Neural crest cell (in vitro differentiated cells): ENCODE measurements around the gene SPTLC3. TPM values are rescaled to one million over a fixed set of nuclear protein-coding genes. Genes with fewer than 3 reads are reported as not detected.

Source experiments
- DNase-seq: peaks from one replicate; pipeline ENCODE4 v3.0.0; 2021; ENCODE audit warnings: low read depth, mixed read lengths, low spot score
- H3K27ac Mint-ChIP-seq: one replicate; pipeline ENCODE4 v1.8.0; 2021; ENCODE audit warnings: mild to moderate bottlenecking, mixed read lengths; ENCODE audit not compliant: unreplicated experiment
- H3K27me3 Mint-ChIP-seq: 2 replicates; pipeline ENCODE4 v1.8.0; 2021; ENCODE audit warnings: low read depth, mild to moderate bottlenecking, mixed read lengths
- H3K36me3 Mint-ChIP-seq: 2 replicates; pipeline ENCODE4 v1.8.0; 2021; ENCODE audit warnings: low read depth, mild to moderate bottlenecking, mixed read lengths
- H3K4me1 Mint-ChIP-seq: 2 replicates; pipeline ENCODE4 v1.8.0; 2021; ENCODE audit warnings: mixed read lengths
- H3K4me3 Mint-ChIP-seq: one replicate; pipeline ENCODE4 v1.8.0; 2021; ENCODE audit warnings: mild to moderate bottlenecking, mixed read lengths
- H3K9me3 Mint-ChIP-seq: 2 replicates; pipeline ENCODE4 v1.8.0; 2021; ENCODE audit warnings: mixed read lengths
- total RNA-seq: library from RNA; stranded (reverse); gene quantifications from 2 replicates; pipeline ENCODE4 v1.2.1, GENCODE V29; 2021
- TF ChIP-seq, protein P1 (sequence below): fragments of 200-600 bp; sonication (generic); conservative IDR thresholded peaks from 2 replicates; pipeline ENCODE4 v1.5.0; 2021; ENCODE audit warnings: antibody characterized with exemption, mild to moderate bottlenecking

Gene SPTLC3
- total RNA-seq, 1 donor from 2014 or later: 0.33 TPM

DNA sequence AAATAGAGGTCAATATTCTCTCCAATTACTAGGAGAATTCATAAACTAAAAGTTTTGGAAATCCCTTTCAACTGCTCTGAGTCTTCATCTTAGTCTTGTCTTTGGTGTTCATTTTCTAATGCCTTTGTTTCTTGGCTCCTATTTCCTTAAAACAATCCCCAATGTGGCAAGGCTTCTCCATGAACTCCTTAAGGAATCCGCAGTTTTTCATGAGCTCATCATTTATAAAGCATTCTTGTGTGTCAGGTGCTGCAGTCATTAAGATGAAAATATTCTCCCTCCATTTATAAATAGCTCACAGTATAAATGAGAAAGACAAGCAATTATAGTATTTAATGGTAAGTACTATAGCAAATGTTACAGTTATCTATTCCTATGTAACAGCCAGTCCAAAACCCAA lies 4.6 kb downstream of the SPTLC3 start:
- Mint-ChIP-seq H3K9me3 (peaks cover 3% of the 10 kb centered on the region), H3K4me3 (no peak overlapping the region), H3K27ac (no peak overlapping the region), H3K4me1 (peaks cover 37% of the 10 kb centered on the region), H3K27me3 (no peaks in the 10 kb centered on the region), H3K36me3 (no peaks in the 10 kb centered on the region)
- TF ChIP-seq, protein P1, sequence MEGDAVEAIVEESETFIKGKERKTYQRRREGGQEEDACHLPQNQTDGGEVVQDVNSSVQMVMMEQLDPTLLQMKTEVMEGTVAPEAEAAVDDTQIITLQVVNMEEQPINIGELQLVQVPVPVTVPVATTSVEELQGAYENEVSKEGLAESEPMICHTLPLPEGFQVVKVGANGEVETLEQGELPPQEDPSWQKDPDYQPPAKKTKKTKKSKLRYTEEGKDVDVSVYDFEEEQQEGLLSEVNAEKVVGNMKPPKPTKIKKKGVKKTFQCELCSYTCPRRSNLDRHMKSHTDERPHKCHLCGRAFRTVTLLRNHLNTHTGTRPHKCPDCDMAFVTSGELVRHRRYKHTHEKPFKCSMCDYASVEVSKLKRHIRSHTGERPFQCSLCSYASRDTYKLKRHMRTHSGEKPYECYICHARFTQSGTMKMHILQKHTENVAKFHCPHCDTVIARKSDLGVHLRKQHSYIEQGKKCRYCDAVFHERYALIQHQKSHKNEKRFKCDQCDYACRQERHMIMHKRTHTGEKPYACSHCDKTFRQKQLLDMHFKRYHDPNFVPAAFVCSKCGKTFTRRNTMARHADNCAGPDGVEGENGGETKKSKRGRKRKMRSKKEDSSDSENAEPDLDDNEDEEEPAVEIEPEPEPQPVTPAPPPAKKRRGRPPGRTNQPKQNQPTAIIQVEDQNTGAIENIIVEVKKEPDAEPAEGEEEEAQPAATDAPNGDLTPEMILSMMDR: no peak
- DNase-seq: no peak

DNA sequence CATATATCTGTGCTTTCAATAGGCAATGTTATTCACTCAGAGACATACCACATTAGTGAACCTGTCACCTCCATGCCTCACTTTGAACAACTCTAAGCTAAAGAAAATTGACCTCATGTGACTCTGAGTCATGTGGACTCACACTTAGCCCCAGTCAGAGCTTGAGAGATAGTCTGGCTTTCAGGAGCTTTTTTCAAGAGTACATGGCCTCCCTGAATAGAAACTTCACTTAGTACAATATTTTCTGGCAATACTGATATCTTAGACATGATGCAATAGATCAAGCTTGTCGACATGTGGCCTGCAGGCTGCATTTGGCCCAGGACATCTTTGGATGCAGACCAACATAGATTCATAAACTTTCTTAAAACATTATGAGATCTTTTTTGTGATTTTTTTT lies 8.5 kb downstream of the SPTLC3 start:
- TF ChIP-seq, protein P1: no peak
- H3K4me1 Mint-ChIP-seq: peaks cover 22% of the 10 kb centered on the region

DNA sequence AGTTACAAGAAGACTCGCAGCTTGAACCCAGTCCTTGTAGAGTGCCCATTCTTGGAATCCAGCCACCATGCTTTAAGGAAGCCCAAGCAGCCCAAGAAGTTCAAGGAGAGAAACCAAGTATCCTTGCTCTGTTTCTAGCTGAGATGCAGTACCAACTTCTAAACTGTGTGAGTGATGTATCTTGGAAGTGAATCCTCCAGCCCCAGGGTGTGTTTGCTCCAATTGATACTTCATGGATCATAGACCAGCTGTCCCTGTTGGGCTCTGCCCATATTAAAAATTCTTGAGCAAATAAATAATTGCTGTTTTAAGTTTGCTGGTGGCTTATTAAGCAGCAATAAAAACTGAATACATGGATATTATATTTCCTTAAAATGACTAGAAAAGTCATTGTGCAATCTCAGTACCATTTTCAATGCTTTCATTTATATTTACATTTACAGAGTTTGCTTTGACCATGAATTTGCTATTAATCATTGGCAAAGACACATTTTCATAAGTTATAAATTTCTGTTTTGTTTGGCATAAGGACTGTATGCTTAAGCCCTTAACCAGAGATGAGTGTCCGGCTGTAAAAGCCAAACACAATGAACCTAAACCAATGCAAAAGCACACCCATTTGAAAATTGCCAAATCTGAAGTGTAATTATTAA lies 9.2 kb downstream of the SPTLC3 start:
- H3K27me3 Mint-ChIP-seq: no peaks in the 10 kb centered on the region
- no peak overlapping the region for H3K4me3 Mint-ChIP-seq
- TF ChIP-seq, protein P1: no peak
- H3K27ac Mint-ChIP-seq: no peak overlapping the region
- no peak for DNase-seq
- peaks cover 14% of the 10 kb centered on the region for H3K9me3 Mint-ChIP-seq
- peaks cover 19% of the 10 kb centered on the region for H3K4me1 Mint-ChIP-seq
- H3K36me3 Mint-ChIP-seq: peaks cover 8% of the 10 kb centered on the region

More for the DNA sequence above, 8.5 kb downstream of the SPTLC3 start:
- peaks cover 6% of the 10 kb centered on the region for H3K36me3 Mint-ChIP-seq
- no peaks in the 10 kb centered on the region for H3K27me3 Mint-ChIP-seq
- peaks cover 11% of the 10 kb centered on the region for H3K9me3 Mint-ChIP-seq
- no peak for DNase-seq
- H3K4me3 Mint-ChIP-seq: no peak overlapping the region
- H3K27ac Mint-ChIP-seq: no peak overlapping the region

DNA sequence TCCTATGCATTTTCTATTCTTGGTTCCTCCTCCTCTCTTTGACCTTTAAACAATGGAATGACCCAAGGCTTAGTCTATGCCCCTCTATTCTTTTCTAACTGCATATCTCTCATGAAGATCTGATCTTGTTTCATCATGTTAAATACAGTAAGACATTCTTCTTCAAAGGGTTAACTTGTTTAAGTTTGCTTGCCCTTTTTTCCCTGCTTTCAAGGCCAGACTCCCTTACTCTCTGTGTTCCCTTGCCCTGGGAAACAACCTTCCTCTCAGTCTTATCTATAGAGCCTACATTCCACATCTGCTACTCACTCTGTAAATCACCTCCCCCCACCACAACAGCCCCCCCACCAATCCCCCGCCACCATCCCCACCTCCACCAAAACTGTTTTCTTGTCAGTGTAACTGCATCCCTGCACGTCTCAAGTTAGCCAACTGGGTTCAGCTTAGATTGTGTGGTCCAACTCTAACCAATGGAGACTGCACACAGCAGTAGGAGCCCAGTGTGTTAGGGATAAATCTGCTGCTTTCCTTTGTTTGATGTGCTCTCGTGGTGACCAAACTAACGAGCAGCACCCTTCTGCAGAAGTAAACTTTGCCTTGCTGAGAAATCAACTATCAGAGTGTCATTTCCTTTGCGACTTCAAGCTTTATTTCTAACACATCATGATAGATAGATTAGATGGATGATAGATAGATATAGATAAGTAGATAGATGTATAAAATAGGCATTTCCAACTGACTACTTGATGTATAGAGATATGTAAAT lies 12.6 kb downstream of the SPTLC3 start:
- Mint-ChIP-seq H3K27ac (no peak overlapping the region), H3K4me1 (peaks cover 5% of the 10 kb centered on the region), H3K27me3 (no peaks in the 10 kb centered on the region), H3K4me3 (no peak overlapping the region), H3K9me3 (peaks cover 13% of the 10 kb centered on the region), H3K36me3 (peaks cover 8% of the 10 kb centered on the region)
- no peak for DNase-seq
- TF ChIP-seq, protein P1: no peak

DNA sequence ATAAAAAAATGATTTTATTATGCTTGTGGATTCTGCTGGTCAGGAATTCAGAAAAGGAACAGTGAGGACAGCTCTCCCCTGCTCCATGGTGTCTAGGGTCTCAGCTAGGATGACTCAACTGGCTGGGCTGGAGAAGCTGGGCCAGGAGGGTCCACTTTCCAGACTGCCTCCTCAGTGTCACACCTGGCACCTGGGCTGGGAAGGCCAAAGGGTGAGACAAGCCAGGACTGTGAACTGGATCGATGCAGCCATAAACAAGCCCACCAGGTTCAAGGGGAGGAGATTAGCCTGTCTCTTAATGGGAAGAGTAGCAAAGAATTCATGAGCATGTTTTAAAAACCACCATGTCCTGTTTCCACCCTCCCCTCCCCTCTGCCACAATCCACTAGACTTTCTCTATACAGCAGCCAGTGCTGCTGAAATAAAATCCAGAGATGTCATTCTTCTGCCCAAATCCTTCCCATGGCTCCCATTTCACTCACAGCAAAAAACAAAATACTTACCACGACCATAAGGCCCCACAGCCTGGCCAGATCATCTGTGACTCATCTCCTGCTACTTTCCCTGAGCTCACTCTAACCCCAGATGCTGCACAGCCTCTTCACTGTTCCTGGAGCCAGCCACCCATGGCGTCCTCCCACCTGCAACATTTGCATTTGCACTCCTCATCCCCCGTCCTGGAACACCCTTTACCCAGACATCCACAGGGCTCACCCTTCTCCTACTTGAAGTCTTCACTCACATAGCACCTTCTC lies 13.8 kb downstream of the SPTLC3 start:
- Mint-ChIP-seq H3K4me3 (no peak overlapping the region), H3K27me3 (no peaks in the 10 kb centered on the region), H3K27ac (no peak overlapping the region), H3K4me1 (peaks cover 5% of the 10 kb centered on the region), H3K36me3 (peaks cover 8% of the 10 kb centered on the region), H3K9me3 (peaks cover 13% of the 10 kb centered on the region)
- DNase-seq: no peak
- TF ChIP-seq, protein P1: no peak
